ENCODE measurements around the gene MKI67. TPM values are rescaled to one million over a fixed set of nuclear protein-coding genes. Genes with fewer than 3 reads are reported as not detected.

The MKI67 gene
- total RNA-seq, 1 donor from 2014 or later, result 159 TPM

GRCh38 chr10:128054163-128054970, 71.9 kb downstream of the MKI67 start:
- intact Hi-C loops (cut with micrococcal nuclease), result no loop called here
- H3K4me3 Mint-ChIP-seq, result no peak overlapping the region
- peaks cover 2% of the 10 kb centered on the region for H3K27me3 Mint-ChIP-seq (ENCODE audit: insufficient read depth)
- DNase-seq (ENCODE audit: low spot score), result no peak
- no peaks in the 10 kb centered on the region for H3K9me3 Mint-ChIP-seq
- H3K4me1 Mint-ChIP-seq (ENCODE audit: low read depth), result peaks cover 27% of the 10 kb centered on the region
- H3K27ac Mint-ChIP-seq, result no peak overlapping the region
- H3K36me3 Mint-ChIP-seq (ENCODE audit: low read depth), result peaks cover 50% of the 10 kb centered on the region

DNA sequence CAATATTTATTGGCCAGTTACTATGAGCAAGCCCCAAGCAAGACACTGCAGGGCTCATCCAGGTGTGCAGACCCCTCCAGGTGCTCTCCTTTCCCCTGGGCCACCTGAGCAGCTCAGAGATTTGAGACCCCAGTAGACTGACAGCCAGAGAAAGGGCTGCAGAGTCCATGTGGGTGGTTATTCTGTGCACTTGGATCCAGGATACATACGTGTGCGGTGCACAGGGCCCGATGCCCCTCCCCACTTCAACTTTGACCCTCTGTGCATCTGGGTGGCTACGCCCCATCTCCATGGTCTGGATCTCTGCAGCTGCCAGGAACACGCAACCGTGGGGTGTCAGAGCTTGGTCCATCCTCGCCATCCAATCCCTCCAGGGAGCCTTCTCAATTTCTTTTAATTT, 72.9 kb downstream of the MKI67 start:
- Mint-ChIP-seq H3K9me3 (no peaks in the 10 kb centered on the region), H3K27ac (no peak overlapping the region), H3K36me3 (ENCODE audit: low read depth) (peaks cover 54% of the 10 kb centered on the region), H3K4me1 (ENCODE audit: low read depth) (peaks cover 34% of the 10 kb centered on the region), H3K27me3 (ENCODE audit: insufficient read depth) (peaks cover 2% of the 10 kb centered on the region), H3K4me3 (no peak overlapping the region)
- intact Hi-C loops (cut with micrococcal nuclease), result no loop called here
- DNase-seq (ENCODE audit: low spot score), result no peak

DNA sequence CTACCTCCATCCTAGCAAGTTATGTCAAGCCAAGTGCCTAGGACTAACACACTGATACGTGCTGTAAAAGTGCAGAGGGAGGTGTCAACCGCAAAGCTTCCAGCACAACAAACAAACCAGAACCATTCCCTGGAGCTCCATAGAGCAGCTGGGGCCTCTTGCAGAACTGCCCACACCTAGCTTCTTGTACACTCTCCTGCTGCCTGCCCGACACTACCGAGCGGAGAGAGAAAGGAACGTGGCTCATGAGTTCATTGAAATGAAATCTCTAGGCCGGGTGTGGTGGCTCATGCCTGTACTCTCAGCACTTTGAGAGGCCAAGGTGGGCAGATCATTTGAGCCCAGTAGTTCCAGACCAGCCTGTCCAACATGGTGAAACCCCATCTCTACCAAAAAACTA, 73.5 kb downstream of the MKI67 start:
- no peaks in the 10 kb centered on the region for H3K9me3 Mint-ChIP-seq
- DNase-seq (ENCODE audit: low spot score), result no peak
- H3K27me3 Mint-ChIP-seq (ENCODE audit: insufficient read depth), result peaks cover 2% of the 10 kb centered on the region
- peaks cover 59% of the 10 kb centered on the region for H3K36me3 Mint-ChIP-seq (ENCODE audit: low read depth)
- intact Hi-C loops (cut with micrococcal nuclease), result no loop called here
- peaks cover 41% of the 10 kb centered on the region for H3K4me1 Mint-ChIP-seq (ENCODE audit: low read depth)
- H3K4me3 Mint-ChIP-seq, result no peak overlapping the region
- no peak overlapping the region for H3K27ac Mint-ChIP-seq

- Mint-ChIP-seq H3K27ac (no peak overlapping the region), H3K4me3 (no peak overlapping the region), H3K36me3 (ENCODE audit: low read depth) (peaks cover 55% of the 10 kb centered on the region), H3K27me3 (ENCODE audit: insufficient read depth) (peaks cover 2% of the 10 kb centered on the region), H3K4me1 (ENCODE audit: low read depth) (peaks cover 49% of the 10 kb centered on the region), H3K9me3 (no peaks in the 10 kb centered on the region)
- DNase-seq (ENCODE audit: low spot score), result no peak
- intact Hi-C loops (cut with micrococcal nuclease), result no loop called here
Observed at GRCh38 chr10:128051548-128051947, 74.7 kb downstream of the MKI67 start.

DNA sequence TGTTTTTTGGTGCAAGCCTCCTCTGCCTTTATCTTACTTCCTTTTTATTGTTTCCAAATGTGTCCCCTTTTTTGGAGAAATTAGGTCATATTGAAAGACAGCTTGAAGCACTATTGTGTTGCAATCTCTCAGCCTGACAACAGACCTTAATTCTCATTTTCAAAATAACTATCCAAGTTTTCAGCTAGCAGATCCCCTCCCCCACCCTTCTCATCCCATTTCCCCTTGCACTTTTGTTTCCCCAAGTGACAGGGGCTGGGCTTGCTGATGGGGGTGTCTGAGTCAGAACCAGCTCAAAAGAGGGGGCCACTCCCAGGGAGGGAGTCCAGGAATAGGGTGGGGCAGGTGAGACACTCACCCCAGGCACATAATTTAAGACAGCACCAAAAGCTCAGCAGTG, 75.3 kb downstream of the MKI67 start:
- peaks cover 49% of the 10 kb centered on the region for H3K4me1 Mint-ChIP-seq (ENCODE audit: low read depth)
- H3K27me3 Mint-ChIP-seq (ENCODE audit: insufficient read depth), result peaks cover 2% of the 10 kb centered on the region
- no peak for DNase-seq (ENCODE audit: low spot score)
- no peak overlapping the region for H3K27ac Mint-ChIP-seq
- no peak overlapping the region for H3K4me3 Mint-ChIP-seq
- intact Hi-C loops (cut with micrococcal nuclease), result no loop called here
- H3K36me3 Mint-ChIP-seq (ENCODE audit: low read depth), result peaks cover 52% of the 10 kb centered on the region
- no peaks in the 10 kb centered on the region for H3K9me3 Mint-ChIP-seq

- H3K4me1 Mint-ChIP-seq (ENCODE audit: low read depth), result peaks cover 49% of the 10 kb centered on the region
- H3K36me3 Mint-ChIP-seq (ENCODE audit: low read depth), result peaks cover 44% of the 10 kb centered on the region
- no peak for DNase-seq (ENCODE audit: low spot score)
- H3K27me3 Mint-ChIP-seq (ENCODE audit: insufficient read depth), result peaks cover 2% of the 10 kb centered on the region
- H3K9me3 Mint-ChIP-seq, result no peaks in the 10 kb centered on the region
- H3K27ac Mint-ChIP-seq, result peak overlapping the region; percentile 28
- intact Hi-C loops (cut with micrococcal nuclease), result no loop called here
- peak overlapping the region; percentile 94 for H3K4me3 Mint-ChIP-seq
Observed at GRCh38 chr10:128050121-128050516, 76.1 kb downstream of the MKI67 start.

- peaks cover 40% of the 10 kb centered on the region for H3K36me3 Mint-ChIP-seq (ENCODE audit: low read depth)
- H3K4me1 Mint-ChIP-seq (ENCODE audit: low read depth), result peaks cover 49% of the 10 kb centered on the region
- H3K4me3 Mint-ChIP-seq, result peak overlapping the region; percentile 94
- no peak for DNase-seq (ENCODE audit: low spot score)
- intact Hi-C loops (cut with micrococcal nuclease), result loop anchor here (5.0 kb wide), 1 partner anchor 1418 kb away; the partner anchor contains the start of gene MGMT
- no peaks in the 10 kb centered on the region for H3K9me3 Mint-ChIP-seq
- peak overlapping the region; percentile 96 for H3K27ac Mint-ChIP-seq
- peaks cover 2% of the 10 kb centered on the region for H3K27me3 Mint-ChIP-seq (ENCODE audit: insufficient read depth)
Observed at GRCh38 chr10:128049226-128050120, 76.8 kb downstream of the MKI67 start.

GRCh38 chr10:128048819-128049210, 77.4 kb downstream of the MKI67 start:
- intact Hi-C loops (cut with micrococcal nuclease), result loop anchor here (5.0 kb wide), 1 partner anchor 1418 kb away; the partner anchor contains the start of gene MGMT

DNA sequence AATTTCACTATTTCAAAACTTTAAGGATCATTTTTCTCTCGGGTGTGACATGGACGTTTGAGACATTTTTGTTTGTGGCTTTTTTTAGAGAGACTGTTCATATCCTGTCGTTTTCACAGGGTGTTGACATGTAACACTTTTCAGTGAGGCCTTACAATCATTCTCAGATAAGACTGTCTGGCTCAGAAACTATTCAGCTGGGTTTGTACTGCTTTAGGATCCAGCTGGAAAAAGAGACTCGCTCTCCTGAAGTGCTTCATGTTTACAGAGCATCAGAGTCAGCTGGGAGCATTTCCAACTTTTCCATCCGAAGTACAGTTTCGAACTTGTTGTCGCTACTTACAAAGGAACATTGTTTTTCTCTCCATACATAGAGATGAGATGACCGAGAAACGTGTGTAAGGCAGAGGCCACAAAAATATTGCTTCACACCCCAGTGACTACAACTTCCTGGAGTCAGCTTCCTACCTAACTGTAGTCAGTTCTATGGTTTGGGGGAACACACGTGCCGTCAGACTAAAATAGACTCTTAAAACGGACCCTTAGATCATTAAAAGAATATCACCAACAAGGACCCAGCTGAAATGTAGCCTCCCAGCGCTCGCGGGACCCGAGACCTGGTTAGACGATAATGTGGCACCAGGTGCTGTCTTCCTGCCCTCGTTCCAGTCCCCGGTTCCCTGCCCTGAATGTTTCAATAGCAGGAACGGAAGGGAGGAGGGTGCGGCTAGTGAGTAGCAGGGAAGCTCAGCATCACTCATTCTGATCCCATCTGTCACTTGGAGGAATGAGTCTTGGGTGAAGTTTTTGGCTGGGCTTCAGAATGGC, 78.0 kb downstream of the MKI67 start:
- DNase-seq (ENCODE audit: low spot score), result peak; percentile 11
- H3K9me3 Mint-ChIP-seq, result no peaks in the 10 kb centered on the region
- peaks cover 2% of the 10 kb centered on the region for H3K27me3 Mint-ChIP-seq (ENCODE audit: insufficient read depth)
- peaks cover 40% of the 10 kb centered on the region for H3K36me3 Mint-ChIP-seq (ENCODE audit: low read depth)
- intact Hi-C loops (cut with micrococcal nuclease), result loop anchor here (1.0 to 5.0 kb wide), 7 partner anchors 13 to 1419 kb away; partner anchors contain the start of genes MGMT and MKI67
- H3K4me3 Mint-ChIP-seq, result peak overlapping the region; percentile 94
- H3K4me1 Mint-ChIP-seq (ENCODE audit: low read depth), result peaks cover 49% of the 10 kb centered on the region
- peak overlapping the region; percentile 96 for H3K27ac Mint-ChIP-seq

More at GRCh38 chr10:128048819-128049210, 77.4 kb downstream of the MKI67 start:
- DNase-seq (ENCODE audit: low spot score), result no peak
- no peaks in the 10 kb centered on the region for H3K9me3 Mint-ChIP-seq
- H3K27me3 Mint-ChIP-seq (ENCODE audit: insufficient read depth), result peaks cover 2% of the 10 kb centered on the region
- H3K4me1 Mint-ChIP-seq (ENCODE audit: low read depth), result peaks cover 49% of the 10 kb centered on the region
- peaks cover 40% of the 10 kb centered on the region for H3K36me3 Mint-ChIP-seq (ENCODE audit: low read depth)
- peak overlapping the region; percentile 94 for H3K4me3 Mint-ChIP-seq
- peak overlapping the region; percentile 96 for H3K27ac Mint-ChIP-seq

DNA sequence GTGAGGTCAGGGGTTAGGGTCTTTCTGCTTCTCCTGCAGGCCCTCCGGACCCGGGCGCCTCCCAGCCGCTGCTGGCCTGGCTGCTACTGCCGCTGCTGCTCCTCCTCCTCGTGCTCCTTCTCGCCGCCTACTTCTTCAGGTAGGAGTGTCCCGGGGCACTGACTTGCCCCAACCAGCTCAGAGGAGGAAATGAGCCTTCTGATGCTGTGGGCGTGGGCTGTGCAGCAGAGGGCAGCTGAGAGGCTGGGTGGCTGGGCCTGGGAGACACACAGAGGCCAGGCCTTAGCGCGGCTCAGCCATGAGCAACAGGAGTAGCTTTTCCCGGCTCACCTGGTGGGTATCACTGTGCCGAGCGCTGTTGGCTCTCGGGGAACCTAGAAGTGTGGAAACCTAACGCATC, 78.9 kb downstream of the MKI67 start:
- peaks cover 2% of the 10 kb centered on the region for H3K27me3 Mint-ChIP-seq (ENCODE audit: insufficient read depth)
- H3K4me1 Mint-ChIP-seq (ENCODE audit: low read depth), result peaks cover 49% of the 10 kb centered on the region
- peak; percentile 83 for DNase-seq (ENCODE audit: low spot score)

DNA sequence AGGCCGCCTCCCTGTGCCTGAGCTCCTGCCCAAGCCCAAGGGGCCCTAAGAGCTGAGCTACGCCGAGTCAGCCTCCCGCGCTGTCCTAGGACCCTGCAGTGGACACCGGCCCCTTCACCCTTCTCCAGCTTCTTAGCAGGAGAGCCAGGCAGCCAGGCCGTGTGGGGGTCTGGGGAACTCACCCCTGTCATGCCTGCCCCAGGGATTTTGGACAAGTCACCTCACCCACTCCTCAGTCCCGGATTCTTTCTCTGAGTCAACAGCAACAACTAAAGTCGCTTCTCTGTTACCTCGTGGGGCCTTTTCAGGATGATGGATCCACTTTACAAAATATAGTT, 79.3 kb downstream of the MKI67 start:
- Mint-ChIP-seq H3K27me3 (ENCODE audit: insufficient read depth) (peaks cover 2% of the 10 kb centered on the region), H3K4me1 (ENCODE audit: low read depth) (peaks cover 47% of the 10 kb centered on the region), H3K9me3 (no peaks in the 10 kb centered on the region), H3K36me3 (ENCODE audit: low read depth) (peaks cover 35% of the 10 kb centered on the region), H3K27ac (peak overlapping the region; percentile 96), H3K4me3 (peak overlapping the region; percentile 94)
- intact Hi-C loops (cut with micrococcal nuclease), result loop anchor here (1.0 to 5.0 kb wide), 7 partner anchors 12 to 1420 kb away; partner anchors contain the start of genes MGMT and MKI67
- no peak for DNase-seq (ENCODE audit: low spot score)

More for the DNA sequence above, 78.9 kb downstream of the MKI67 start:
- no peaks in the 10 kb centered on the region for H3K9me3 Mint-ChIP-seq
- peak overlapping the region; percentile 96 for H3K27ac Mint-ChIP-seq
- peaks cover 35% of the 10 kb centered on the region for H3K36me3 Mint-ChIP-seq (ENCODE audit: low read depth)
- H3K4me3 Mint-ChIP-seq, result peak overlapping the region; percentile 94
- intact Hi-C loops (cut with micrococcal nuclease), result loop anchor here (1.0 to 5.0 kb wide), 7 partner anchors 12 to 1420 kb away; partner anchors contain the start of genes MGMT and MKI67
